KMS-11 (cell line): ENCODE data around the gene ABCC10.

Experiments
- H2AFZ ChIP-seq: fragments of 200-600 bp; sonication (generic); 2 replicates; pipeline ENCODE4 v1.6.1; 2016; ENCODE audit warnings: antibody characterized with exemption, mixed run types, low read depth
- H3K27ac ChIP-seq: fragments of 200-600 bp; sonication (generic); 2 replicates; pipeline ENCODE4 v1.6.1; 2016; ENCODE audit warnings: mild to moderate bottlenecking, mixed run types
- H3K27me3 ChIP-seq: fragments of 200-600 bp; sonication (generic); 2 replicates; pipeline ENCODE4 v1.6.1; 2017; ENCODE audit warnings: mild to moderate bottlenecking, low read depth, mixed run types, moderate library complexity; ENCODE audit not compliant: insufficient read depth
- H3K36me3 ChIP-seq: fragments of 200-600 bp; sonication (generic); 2 replicates; pipeline ENCODE4 v1.6.1; 2017; ENCODE audit warnings: mild to moderate bottlenecking, mixed run types; ENCODE audit not compliant: insufficient read depth
- H3K4me1 ChIP-seq: fragments of 200-600 bp; sonication (generic); 2 replicates; pipeline ENCODE4 v1.6.1; 2016; ENCODE audit warnings: mild to moderate bottlenecking, low read depth, mixed run types; ENCODE audit not compliant: poor library complexity, severe bottlenecking
- H3K4me2 ChIP-seq: fragments of 200-600 bp; sonication (generic); 2 replicates; pipeline ENCODE4 v1.7.0; 2016; ENCODE audit warnings: mild to moderate bottlenecking, mixed run types
- H3K4me3 ChIP-seq: fragments of 200-600 bp; sonication (generic); IDR thresholded peaks from 2 replicates; pipeline ENCODE4 v1.6.1; 2017; ENCODE audit warnings: low read depth, low read length, mixed read lengths; ENCODE audit not compliant: insufficient read depth
- H3K79me2 ChIP-seq: fragments of 200-600 bp; sonication (generic); 2 replicates; pipeline ENCODE4 v1.6.1; 2016; ENCODE audit warnings: low read depth, mixed run types; ENCODE audit not compliant: insufficient read depth
- H3K9ac ChIP-seq: fragments of 200-600 bp; sonication (generic); 2 replicates; pipeline ENCODE4 v1.6.1; 2016; ENCODE audit warnings: mild to moderate bottlenecking, mixed run types
- H4K20me1 ChIP-seq: fragments of 200-600 bp; sonication (generic); 2 replicates; pipeline ENCODE4 v1.6.1; 2016; ENCODE audit warnings: mild to moderate bottlenecking, mixed run types; ENCODE audit not compliant: insufficient read depth
- TF ChIP-seq, protein P1 (sequence below): fragments of 200-600 bp; sonication (generic); conservative IDR thresholded peaks from 2 replicates; pipeline ENCODE4 v1.6.1; 2017; ENCODE audit warnings: low read depth, mild to moderate bottlenecking, antibody characterized with exemption, low read length, moderate library complexity, mixed read lengths

ABCC10 gene

GRCh38 chr6:43444582-43444981 is 17.2 kb downstream of the ABCC10 start:
- no peak overlapping the region for H3K27ac ChIP-seq
- TF ChIP-seq, protein P1, sequence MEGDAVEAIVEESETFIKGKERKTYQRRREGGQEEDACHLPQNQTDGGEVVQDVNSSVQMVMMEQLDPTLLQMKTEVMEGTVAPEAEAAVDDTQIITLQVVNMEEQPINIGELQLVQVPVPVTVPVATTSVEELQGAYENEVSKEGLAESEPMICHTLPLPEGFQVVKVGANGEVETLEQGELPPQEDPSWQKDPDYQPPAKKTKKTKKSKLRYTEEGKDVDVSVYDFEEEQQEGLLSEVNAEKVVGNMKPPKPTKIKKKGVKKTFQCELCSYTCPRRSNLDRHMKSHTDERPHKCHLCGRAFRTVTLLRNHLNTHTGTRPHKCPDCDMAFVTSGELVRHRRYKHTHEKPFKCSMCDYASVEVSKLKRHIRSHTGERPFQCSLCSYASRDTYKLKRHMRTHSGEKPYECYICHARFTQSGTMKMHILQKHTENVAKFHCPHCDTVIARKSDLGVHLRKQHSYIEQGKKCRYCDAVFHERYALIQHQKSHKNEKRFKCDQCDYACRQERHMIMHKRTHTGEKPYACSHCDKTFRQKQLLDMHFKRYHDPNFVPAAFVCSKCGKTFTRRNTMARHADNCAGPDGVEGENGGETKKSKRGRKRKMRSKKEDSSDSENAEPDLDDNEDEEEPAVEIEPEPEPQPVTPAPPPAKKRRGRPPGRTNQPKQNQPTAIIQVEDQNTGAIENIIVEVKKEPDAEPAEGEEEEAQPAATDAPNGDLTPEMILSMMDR: no peak
- H3K79me2 ChIP-seq: no peaks in the 10 kb centered on the region
- no peak overlapping the region for H3K4me3 ChIP-seq
- no peaks in the 10 kb centered on the region for H3K4me1 ChIP-seq
- no peaks in the 10 kb centered on the region for H3K27me3 ChIP-seq
- H3K9ac ChIP-seq: no peak overlapping the region
- no peaks in the 10 kb centered on the region for H3K36me3 ChIP-seq
- no peak overlapping the region for H2AFZ ChIP-seq
- no peak overlapping the region for H3K4me2 ChIP-seq
- no peaks in the 10 kb centered on the region for H4K20me1 ChIP-seq

GRCh38 chr6:43445576-43445975 is 18.2 kb downstream of the ABCC10 start:
- H3K27me3 ChIP-seq: no peaks in the 10 kb centered on the region
- TF ChIP-seq, protein P1: no peak
- no peak overlapping the region for H3K4me2 ChIP-seq
- H4K20me1 ChIP-seq: no peaks in the 10 kb centered on the region
- H3K4me3 ChIP-seq: no peak overlapping the region
- no peak overlapping the region for H3K27ac ChIP-seq
- H3K36me3 ChIP-seq: no peaks in the 10 kb centered on the region
- no peaks in the 10 kb centered on the region for H3K4me1 ChIP-seq
- H3K9ac ChIP-seq: no peak overlapping the region
- no peaks in the 10 kb centered on the region for H3K79me2 ChIP-seq
- H2AFZ ChIP-seq: no peak overlapping the region

DNA sequence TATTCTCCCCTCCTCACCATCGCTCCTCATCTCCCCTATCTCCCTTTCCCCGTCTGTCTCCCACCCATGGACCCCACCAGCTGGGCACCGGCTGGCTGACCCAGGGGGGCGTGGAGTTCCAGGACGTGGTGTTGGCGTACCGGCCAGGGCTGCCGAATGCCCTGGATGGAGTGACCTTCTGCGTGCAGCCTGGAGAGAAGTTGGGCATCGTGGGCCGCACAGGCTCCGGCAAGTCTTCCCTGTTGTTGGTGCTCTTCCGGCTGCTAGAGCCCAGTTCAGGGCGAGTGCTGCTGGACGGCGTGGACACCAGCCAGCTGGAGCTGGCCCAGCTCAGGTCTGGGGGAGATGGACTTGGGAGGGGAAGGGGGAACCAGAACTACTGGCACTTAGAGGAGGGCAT is 20.3 kb downstream of the ABCC10 start:
- Histone ChIP-seq H3K27ac (no peak overlapping the region), H3K36me3 (no peaks in the 10 kb centered on the region), H3K4me2 (no peak overlapping the region), H4K20me1 (no peaks in the 10 kb centered on the region), H3K4me3 (no peak overlapping the region), H3K27me3 (no peaks in the 10 kb centered on the region), H3K79me2 (no peaks in the 10 kb centered on the region), H3K4me1 (no peaks in the 10 kb centered on the region), H3K9ac (no peak overlapping the region), H2AFZ (no peak overlapping the region)
- TF ChIP-seq, protein P1: no peak

GRCh38 chr6:43448916-43449315 is 21.6 kb downstream of the ABCC10 start:
- H3K9ac ChIP-seq: no peak overlapping the region
- no peak overlapping the region for H3K4me2 ChIP-seq
- H3K4me3 ChIP-seq: no peak overlapping the region
- no peaks in the 10 kb centered on the region for H3K4me1 ChIP-seq
- H3K27me3 ChIP-seq: no peaks in the 10 kb centered on the region
- TF ChIP-seq, protein P1: no peak
- H3K79me2 ChIP-seq: no peaks in the 10 kb centered on the region
- no peaks in the 10 kb centered on the region for H4K20me1 ChIP-seq
- no peak overlapping the region for H3K27ac ChIP-seq
- H2AFZ ChIP-seq: no peak overlapping the region
- no peaks in the 10 kb centered on the region for H3K36me3 ChIP-seq

GRCh38 chr6:43450699-43451131 is 23.4 kb downstream of the ABCC10 start:
- Histone ChIP-seq H3K9ac (no peak overlapping the region), H3K27ac (no peak overlapping the region), H3K4me3 (no peak overlapping the region), H3K36me3 (no peaks in the 10 kb centered on the region), H3K4me1 (peaks cover 4% of the 10 kb centered on the region), H3K27me3 (peaks cover 8% of the 10 kb centered on the region), H3K79me2 (no peaks in the 10 kb centered on the region), H3K4me2 (no peak overlapping the region), H4K20me1 (no peaks in the 10 kb centered on the region), H2AFZ (no peak overlapping the region)
- TF ChIP-seq, protein P1: no peak
